ENCODE results near the gene CALHM3. TPM values are rescaled to one million over a fixed set of nuclear protein-coding genes. Genes with fewer than 3 reads are reported as not detected.

Gene CALHM3
- polyA plus RNA-seq, 1 of the 3 experiments (the other 2 are of a cell fraction), result not detected

DNA sequence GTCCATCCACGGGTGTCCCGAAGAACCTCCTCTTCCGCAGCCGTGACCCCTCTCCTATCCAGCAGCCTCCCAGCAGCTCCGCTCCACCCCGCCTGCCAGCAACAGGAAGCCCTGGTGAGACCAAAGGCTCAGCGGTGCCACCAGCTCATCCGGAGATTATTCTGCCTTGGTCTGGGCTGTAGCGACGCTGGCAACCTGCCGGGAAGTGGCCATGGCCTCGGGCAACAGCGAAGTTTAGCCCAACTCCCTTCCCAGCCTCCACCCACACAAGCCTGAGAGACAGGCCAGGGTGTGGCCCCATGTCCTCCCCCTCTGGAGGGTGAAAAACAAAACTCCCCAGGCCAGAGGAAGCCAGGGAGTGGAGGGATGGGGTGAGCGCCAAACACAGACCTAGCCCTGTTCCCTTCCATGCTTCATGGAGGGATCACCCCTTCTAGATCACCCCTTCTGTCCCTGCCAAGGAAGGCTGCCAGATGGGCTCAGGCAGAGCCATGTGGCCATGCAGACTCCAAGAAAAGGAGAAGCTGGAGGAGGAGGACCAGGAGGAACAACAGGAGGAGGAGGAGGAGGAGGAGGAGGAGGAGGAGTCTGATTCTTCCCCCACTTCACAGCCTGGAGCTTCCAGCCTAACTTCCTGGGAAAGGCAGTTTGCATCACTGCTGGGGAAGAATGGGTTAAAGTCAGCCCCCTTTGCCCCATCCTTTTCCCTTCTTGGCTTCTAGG is 27.8 kb downstream of the CALHM3 start:
- H3K4me3 ChIP-seq (ENCODE audit: low read depth in 2 of 2, low read length in 1 of 2), result peak overlapping the region in 1 of 2 experiments; percentile 10; a peak in 1 of 4 replicates
- no peaks in the 10 kb centered on the region for H3F3A ChIP-seq (replicated peaks; ENCODE audit: insufficient read depth)
- peak overlapping the region in 1 of 2 experiments; percentile 48; a peak in 1 of 4 replicates for H3K27ac ChIP-seq (ENCODE audit: low read depth in 2 of 2, low read length in 1 of 2)
- POLR2A ChIA-PET, result no interaction called here
- H2AFZ ChIP-seq (ENCODE audit: low read depth), result no peak overlapping the region
- WGBS (ENCODE audit: low lambda C conversion rate), result 54% methylated on average over 9 of the region's 14 CpGs
- no peak overlapping the region for H3K4me2 ChIP-seq
- no peak for TF ChIP-seq MXI1 (IDR thresholded peaks at IDR 0.05; ENCODE audit: low read depth, low read length)
- no peak for TF ChIP-seq RXRA (IDR thresholded peaks at IDR 0.05; ENCODE audit: borderline replicate concordance, low read depth)
- no peak for TF ChIP-seq FOXM1 (IDR thresholded peaks at IDR 0.05; ENCODE audit: low read depth)
- no peak for TF ChIP-seq FOSL2 (IDR thresholded peaks at IDR 0.05; ENCODE audit: borderline replicate concordance, low read depth)
- no peak for TF ChIP-seq ELF1 (IDR thresholded peaks at IDR 0.05)
- TF ChIP-seq, protein P1, sequence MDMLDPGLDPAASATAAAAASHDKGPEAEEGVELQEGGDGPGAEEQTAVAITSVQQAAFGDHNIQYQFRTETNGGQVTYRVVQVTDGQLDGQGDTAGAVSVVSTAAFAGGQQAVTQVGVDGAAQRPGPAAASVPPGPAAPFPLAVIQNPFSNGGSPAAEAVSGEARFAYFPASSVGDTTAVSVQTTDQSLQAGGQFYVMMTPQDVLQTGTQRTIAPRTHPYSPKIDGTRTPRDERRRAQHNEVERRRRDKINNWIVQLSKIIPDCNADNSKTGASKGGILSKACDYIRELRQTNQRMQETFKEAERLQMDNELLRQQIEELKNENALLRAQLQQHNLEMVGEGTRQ (IDR thresholded peaks at IDR 0.05; ENCODE audit: borderline replicate concordance, low read depth, low read length), result no peak
- TF ChIP-seq, protein P2, sequence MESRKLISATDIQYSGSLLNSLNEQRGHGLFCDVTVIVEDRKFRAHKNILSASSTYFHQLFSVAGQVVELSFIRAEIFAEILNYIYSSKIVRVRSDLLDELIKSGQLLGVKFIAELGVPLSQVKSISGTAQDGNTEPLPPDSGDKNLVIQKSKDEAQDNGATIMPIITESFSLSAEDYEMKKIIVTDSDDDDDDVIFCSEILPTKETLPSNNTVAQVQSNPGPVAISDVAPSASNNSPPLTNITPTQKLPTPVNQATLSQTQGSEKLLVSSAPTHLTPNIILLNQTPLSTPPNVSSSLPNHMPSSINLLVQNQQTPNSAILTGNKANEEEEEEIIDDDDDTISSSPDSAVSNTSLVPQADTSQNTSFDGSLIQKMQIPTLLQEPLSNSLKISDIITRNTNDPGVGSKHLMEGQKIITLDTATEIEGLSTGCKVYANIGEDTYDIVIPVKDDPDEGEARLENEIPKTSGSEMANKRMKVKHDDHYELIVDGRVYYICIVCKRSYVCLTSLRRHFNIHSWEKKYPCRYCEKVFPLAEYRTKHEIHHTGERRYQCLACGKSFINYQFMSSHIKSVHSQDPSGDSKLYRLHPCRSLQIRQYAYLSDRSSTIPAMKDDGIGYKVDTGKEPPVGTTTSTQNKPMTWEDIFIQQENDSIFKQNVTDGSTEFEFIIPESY (IDR thresholded peaks at IDR 0.05; ENCODE audit: borderline replicate concordance, low read depth), result no peak
- no peak for TF ChIP-seq TCF12 (IDR thresholded peaks at IDR 0.05)
- TF ChIP-seq, protein P3, sequence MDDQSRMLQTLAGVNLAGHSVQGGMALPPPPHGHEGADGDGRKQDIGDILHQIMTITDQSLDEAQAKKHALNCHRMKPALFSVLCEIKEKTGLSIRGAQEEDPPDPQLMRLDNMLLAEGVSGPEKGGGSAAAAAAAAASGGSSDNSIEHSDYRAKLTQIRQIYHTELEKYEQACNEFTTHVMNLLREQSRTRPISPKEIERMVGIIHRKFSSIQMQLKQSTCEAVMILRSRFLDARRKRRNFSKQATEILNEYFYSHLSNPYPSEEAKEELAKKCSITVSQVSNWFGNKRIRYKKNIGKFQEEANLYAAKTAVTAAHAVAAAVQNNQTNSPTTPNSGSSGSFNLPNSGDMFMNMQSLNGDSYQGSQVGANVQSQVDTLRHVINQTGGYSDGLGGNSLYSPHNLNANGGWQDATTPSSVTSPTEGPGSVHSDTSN (IDR thresholded peaks at IDR 0.05), result no peak
- H3K4me1 ChIP-seq (ENCODE audit: control insufficient read depth in 1 of 2, insufficient read depth in 2 of 2, low read depth in 1 of 2, low read length in 1 of 2), result peaks cover 0 to 18% of the 10 kb centered on the region in 2 experiments; a peak in 1 of 4 replicates
- CTCF ChIA-PET, result interaction anchor here (0.9 to 2.4 kb wide), 7 partner anchors 9 to 142 kb away, joined by 3 to 19 read pairs (median 5); partner anchors contain the start of gene CALHM3
- no peaks in the 10 kb centered on the region for H3K79me2 ChIP-seq (ENCODE audit: insufficient read depth)
- no peaks in the 10 kb centered on the region for H3K9me2 ChIP-seq
- peak; percentile 85 for DNase-seq
- no peak overlapping the region for H3K9ac ChIP-seq
- H3K9me3 ChIP-seq, result no peaks in the 10 kb centered on the region
- no peaks in the 10 kb centered on the region for H4K20me1 ChIP-seq (ENCODE audit: insufficient read depth)
- H3K27me3 ChIP-seq (ENCODE audit: insufficient read depth), result no peaks in the 10 kb centered on the region
- H3K36me3 ChIP-seq (replicated peaks in 1 of 2; ENCODE audit: control insufficient read depth in 1 of 2, insufficient read depth in 2 of 2, low read length in 1 of 2), result peaks cover 13% of the 10 kb centered on the region in 2 experiments

DNA sequence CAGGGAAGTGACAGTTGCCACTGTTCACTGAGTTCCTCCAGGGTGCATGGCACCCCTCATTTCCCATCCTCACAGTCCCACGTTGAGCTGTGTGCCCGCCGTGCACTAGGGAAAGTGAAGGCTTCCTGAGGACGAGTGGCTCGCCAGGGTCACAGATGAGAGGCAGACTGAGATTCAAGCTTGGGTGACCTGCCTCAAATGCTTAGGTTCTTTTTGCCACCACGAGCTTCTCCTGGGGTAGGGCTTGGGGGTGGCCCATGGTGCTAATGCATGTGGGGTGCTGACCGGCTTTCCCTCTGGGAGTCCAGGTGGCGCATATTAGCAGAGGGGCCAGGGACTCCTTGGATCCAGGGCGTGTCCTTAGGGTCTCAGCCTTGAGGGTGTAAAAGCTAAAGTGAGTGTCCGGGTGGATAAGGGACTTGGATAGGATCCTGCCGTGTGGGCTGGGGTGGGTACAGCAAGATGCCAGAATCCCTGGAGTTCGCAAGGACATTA is 28.8 kb downstream of the CALHM3 start:
- H3K36me3 ChIP-seq (replicated peaks in 1 of 2; ENCODE audit: control insufficient read depth in 1 of 2, insufficient read depth in 2 of 2, low read length in 1 of 2), result peaks cover 21 to 23% of the 10 kb centered on the region in 2 experiments
- TF ChIP-seq YY1 (IDR thresholded peaks at IDR 0.05; ENCODE audit: low read depth), result no peak
- no peak for TF ChIP-seq MXI1 (IDR thresholded peaks at IDR 0.05; ENCODE audit: low read depth, low read length)
- TF ChIP-seq, protein P3 (IDR thresholded peaks at IDR 0.05), result no peak
- no peak for TF ChIP-seq GABPA (IDR thresholded peaks at IDR 0.05; ENCODE audit: low read depth)
- TF ChIP-seq POLR2AphosphoS5 (IDR thresholded peaks at IDR 0.05; ENCODE audit: low read depth, low read length), result 0 out of 2 replicates have a peak, but pooled peaks have one; percentile 8
- H3K9me3 ChIP-seq, result no peaks in the 10 kb centered on the region
- no peak overlapping the region; a peak in 1 of 4 replicates for H3K27ac ChIP-seq (ENCODE audit: low read depth in 2 of 2, low read length in 1 of 2)
- H3K79me2 ChIP-seq (ENCODE audit: insufficient read depth), result no peaks in the 10 kb centered on the region
- no peak overlapping the region for H3K4me3 ChIP-seq (ENCODE audit: low read depth in 2 of 2, low read length in 1 of 2)
- H3K27me3 ChIP-seq (ENCODE audit: insufficient read depth), result no peaks in the 10 kb centered on the region
- ChIA-PET POLR2A (no interaction called here), CTCF (interaction anchor here (0.5 to 2.4 kb wide), 5 partner anchors 27 to 149 kb away, joined by 3 to 19 read pairs (median 5); no protein-coding TSS in a partner anchor)
- H2AFZ ChIP-seq (ENCODE audit: low read depth), result no peak overlapping the region
- H3K4me2 ChIP-seq, result no peak overlapping the region
- peaks cover 5% of the 10 kb centered on the region for H3F3A ChIP-seq (replicated peaks; ENCODE audit: insufficient read depth)
- H3K9ac ChIP-seq, result no peak overlapping the region
- WGBS (ENCODE audit: low lambda C conversion rate), result 98% methylated on average over 9 of the region's 12 CpGs
- H3K9me2 ChIP-seq, result no peaks in the 10 kb centered on the region
- H3K4me1 ChIP-seq (ENCODE audit: control insufficient read depth in 1 of 2, insufficient read depth in 2 of 2, low read depth in 1 of 2, low read length in 1 of 2), result peaks cover 0 to 18% of the 10 kb centered on the region in 2 experiments; a peak in 1 of 4 replicates
- H4K20me1 ChIP-seq (ENCODE audit: insufficient read depth), result no peaks in the 10 kb centered on the region
- no peak for DNase-seq
